Measurements from ENCODE around the gene ANKRD11.

DNA sequence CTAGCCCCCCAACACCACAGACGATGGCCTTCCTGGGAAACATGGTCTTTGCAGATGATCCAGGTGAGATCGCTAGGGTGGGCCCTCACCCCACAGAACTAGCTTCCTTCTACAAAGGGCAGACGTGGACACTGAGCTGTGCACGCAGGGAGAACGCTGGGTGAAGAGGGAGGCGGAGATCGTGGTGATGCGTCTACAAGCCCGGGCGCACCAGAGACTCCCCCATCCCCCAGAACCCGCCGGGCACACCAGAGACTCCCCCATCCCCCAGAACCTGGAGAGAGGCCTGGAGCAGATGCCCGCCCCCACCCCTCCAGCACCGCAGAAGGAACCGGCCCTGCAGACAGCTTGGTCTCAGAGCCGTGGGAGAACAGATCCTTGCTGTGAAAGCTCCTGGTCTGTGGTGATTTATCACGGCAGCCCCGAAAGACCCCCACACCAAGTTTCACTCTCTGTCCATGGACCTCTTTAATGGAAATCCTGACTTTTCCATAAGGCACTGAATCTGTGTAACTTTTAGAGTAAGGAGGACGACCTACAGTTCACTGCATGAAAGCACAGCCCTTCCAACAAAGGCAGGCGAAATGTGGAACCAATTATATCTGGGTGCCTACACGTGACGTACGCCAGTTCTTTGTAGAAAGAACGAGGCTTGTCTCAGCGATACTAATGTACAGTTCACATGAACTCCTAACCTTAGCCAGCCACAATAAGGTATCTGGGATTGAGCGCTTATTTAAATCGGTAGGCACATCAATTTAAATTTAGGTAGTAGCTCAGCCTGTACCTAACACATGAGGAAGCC is 88.5 kb downstream of the ANKRD11 start:
- TF ChIP-seq, protein P1, sequence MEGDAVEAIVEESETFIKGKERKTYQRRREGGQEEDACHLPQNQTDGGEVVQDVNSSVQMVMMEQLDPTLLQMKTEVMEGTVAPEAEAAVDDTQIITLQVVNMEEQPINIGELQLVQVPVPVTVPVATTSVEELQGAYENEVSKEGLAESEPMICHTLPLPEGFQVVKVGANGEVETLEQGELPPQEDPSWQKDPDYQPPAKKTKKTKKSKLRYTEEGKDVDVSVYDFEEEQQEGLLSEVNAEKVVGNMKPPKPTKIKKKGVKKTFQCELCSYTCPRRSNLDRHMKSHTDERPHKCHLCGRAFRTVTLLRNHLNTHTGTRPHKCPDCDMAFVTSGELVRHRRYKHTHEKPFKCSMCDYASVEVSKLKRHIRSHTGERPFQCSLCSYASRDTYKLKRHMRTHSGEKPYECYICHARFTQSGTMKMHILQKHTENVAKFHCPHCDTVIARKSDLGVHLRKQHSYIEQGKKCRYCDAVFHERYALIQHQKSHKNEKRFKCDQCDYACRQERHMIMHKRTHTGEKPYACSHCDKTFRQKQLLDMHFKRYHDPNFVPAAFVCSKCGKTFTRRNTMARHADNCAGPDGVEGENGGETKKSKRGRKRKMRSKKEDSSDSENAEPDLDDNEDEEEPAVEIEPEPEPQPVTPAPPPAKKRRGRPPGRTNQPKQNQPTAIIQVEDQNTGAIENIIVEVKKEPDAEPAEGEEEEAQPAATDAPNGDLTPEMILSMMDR (IDR thresholded peaks at IDR 0.05): no peak
- no peak for TF ChIP-seq POLR2A (IDR thresholded peaks at IDR 0.05)
